GM23338 (cell line): ENCODE data around the gene SMIM15. TPM values are rescaled to one million over a fixed set of nuclear protein-coding genes. Genes with fewer than 3 reads are reported as not detected.

ENCODE experiments used
- ATAC-seq: fragments of 200-7000 bp; cut with Tn5 transposase; 3 replicates; pipeline ENCODE4 v1.9.1; 2020
- DNase-seq: peaks from one replicate; pipeline ENCODE4 v3.0.0-alpha.2; 2015; ENCODE audit warnings: low spot score
- H2AFZ ChIP-seq: fragments of 200-600 bp; sonication (generic); 2 replicates; pipeline ENCODE4 v1.8.0; 2016; ENCODE audit warnings: antibody characterized with exemption, mild to moderate bottlenecking, moderate library complexity
- H3F3A ChIP-seq: fragments of 200-600 bp; sonication (generic); replicated peaks from 2 replicates; pipeline ENCODE4 v1.8.0; 2017; ENCODE audit warnings: antibody characterized with exemption, mixed run types, low read depth
- H3K27ac ChIP-seq: fragments of 200-600 bp; sonication (generic); 2 replicates; pipeline ENCODE4 v1.6.1; 2016; ENCODE audit warnings: low read depth
- H3K27me3 ChIP-seq: fragments of 200-600 bp; sonication (generic); 2 replicates; pipeline ENCODE4 v1.8.0; 2016; ENCODE audit warnings: mild to moderate bottlenecking, mixed run types, moderate library complexity; ENCODE audit not compliant: insufficient read depth
- H3K36me3 ChIP-seq: fragments of 200-600 bp; sonication (generic); 2 replicates; pipeline ENCODE4 v1.8.0; 2016; ENCODE audit warnings: mild to moderate bottlenecking; ENCODE audit not compliant: insufficient read depth
- H3K4me1 ChIP-seq: fragments of 200-600 bp; sonication (generic); 2 replicates; pipeline ENCODE4 v1.8.0; 2016; ENCODE audit warnings: mild to moderate bottlenecking, moderate library complexity; ENCODE audit not compliant: insufficient read depth
- H3K4me2 ChIP-seq: fragments of 200-600 bp; sonication (generic); 2 replicates; pipeline ENCODE4 v1.7.1; 2017; ENCODE audit warnings: mixed run types
- H3K4me3 ChIP-seq: fragments of 200-600 bp; sonication (generic); 2 replicates; pipeline ENCODE4 v1.6.1; 2016; ENCODE audit warnings: mixed run types
- H3K79me2 ChIP-seq: fragments of 200-600 bp; sonication (generic); replicated peaks from 2 replicates; pipeline ENCODE4 v1.8.0; 2017; ENCODE audit warnings: mild to moderate bottlenecking; ENCODE audit not compliant: insufficient read depth
- H3K9me2 ChIP-seq: fragments of 200-600 bp; sonication (generic); 2 replicates; pipeline ENCODE4 v1.8.0; 2017; ENCODE audit not compliant: insufficient read depth
- H4K20me1 ChIP-seq: fragments of 200-600 bp; sonication (generic); replicated peaks from 2 replicates; pipeline ENCODE4 v1.8.0; 2017; ENCODE audit warnings: mild to moderate bottlenecking; ENCODE audit not compliant: insufficient read depth
- H3K27ac Mint-ChIP-seq: 2 replicates; pipeline ENCODE4 v1.8.0; 2020; ENCODE audit warnings: inconsistent platforms, mild to moderate bottlenecking, moderate library complexity, mixed read lengths
- H3K27me3 Mint-ChIP-seq: 3 replicates; pipeline ENCODE4 v1.8.0; 2022; ENCODE audit warnings: low read depth, mild to moderate bottlenecking, moderate library complexity, mixed read lengths, inconsistent platforms; ENCODE audit not compliant: insufficient read depth, poor library complexity
- H3K36me3 Mint-ChIP-seq: 3 replicates; pipeline ENCODE4 v1.8.0; 2021; ENCODE audit warnings: low read depth, mild to moderate bottlenecking, inconsistent platforms, moderate library complexity, mixed read lengths
- H3K4me1 Mint-ChIP-seq: 3 replicates; pipeline ENCODE4 v1.8.0; 2020; ENCODE audit warnings: mild to moderate bottlenecking, inconsistent platforms, mixed read lengths
- H3K4me3 Mint-ChIP-seq: 3 replicates; pipeline ENCODE4 v1.8.0; 2021; ENCODE audit warnings: moderate library complexity, mild to moderate bottlenecking, inconsistent platforms, mixed read lengths
- H3K9me3 Mint-ChIP-seq: 3 replicates; pipeline ENCODE4 v1.8.0; 2020; ENCODE audit warnings: moderate library complexity, mild to moderate bottlenecking, inconsistent platforms, mixed read lengths
- CTCF ChIP-seq, 2 experiments: fragments of 200-600 bp in 1 of 2; sonication (generic) in 1 of 2; conservative IDR thresholded peaks; 2 replicates each; pipeline versions ENCODE4 v1.5.1 to v1.6.1; 2016 to 2017; ENCODE audit warnings: antibody characterized with exemption in 2 of 2, low read depth in 2 of 2, mild to moderate bottlenecking in 2 of 2, moderate library complexity in 1 of 2
- JUNB ChIP-seq: IDR thresholded peaks from one replicate; pipeline ENCODE4 v1.6.1; 2016; ENCODE audit warnings: antibody characterized with exemption; ENCODE audit not compliant: unreplicated experiment
- NANOG ChIP-seq: IDR thresholded peaks from 2 replicates; pipeline ENCODE4 v1.6.1; 2016; ENCODE audit warnings: antibody characterized with exemption, borderline replicate concordance
- POLR2AphosphoS5 ChIP-seq: IDR thresholded peaks from 2 replicates; pipeline ENCODE4 v1.6.1; 2016; ENCODE audit warnings: antibody characterized with exemption, low read depth
- STAT1 ChIP-seq: IDR thresholded peaks from one replicate; pipeline ENCODE4 v1.6.1; 2016; ENCODE audit warnings: antibody characterized with exemption; ENCODE audit not compliant: unreplicated experiment
- ZNF114 ChIP-seq: fragments of 250-450 bp; sonication (Bioruptor Pico); IDR thresholded peaks from 2 replicates; pipeline ENCODE4 v1.5.0; 2020; ENCODE audit warnings: mild to moderate bottlenecking, moderate library complexity
- ZNF462 ChIP-seq: fragments of 250-450 bp; sonication (Bioruptor Pico); IDR thresholded peaks from 2 replicates; pipeline ENCODE4 v1.5.0; 2020; ENCODE audit warnings: mild to moderate bottlenecking, moderate library complexity
- polyA plus RNA-seq: library from polyadenylated mRNA; unstranded; fragments of >200 nt; fragmentation: Nextera tagmentation; extraction: Ambion mirVana; gene quantifications from 2 replicates; pipeline ENCODE4 v1.2.1, GENCODE V29; 2016
- total RNA-seq: library from RNA; depleted of rRNA; stranded (reverse); fragments of >200 nt; shearing (Covaris generic); gene quantifications from 2 replicates; pipeline ENCODE4 v1.2.3, GENCODE V29; 2014
- TF ChIP-seq, protein P1 (sequence below): IDR thresholded peaks from 2 replicates; pipeline ENCODE4 v1.6.1; 2016; ENCODE audit warnings: antibody characterized with exemption

SMIM15 gene
- total and polyA plus RNA-seq, 2 experiments from 2014 or later = 33.4 to 53.9 TPM

GRCh38 chr5:61142811-61143210 lies 19.5 kb downstream of the SMIM15 start:
- DNase-seq = no peak
- peaks cover 3% of the 10 kb centered on the region for H3K27me3 Mint-ChIP-seq
- no peak overlapping the region for H2AFZ ChIP-seq
- H3K4me1 ChIP-seq = no peaks in the 10 kb centered on the region; the same call in 1 of the 2 replicates
- H3K36me3 Mint-ChIP-seq = no peaks in the 10 kb centered on the region
- peaks cover 3% of the 10 kb centered on the region; the same call in 2 of the 3 replicates for H3K4me1 Mint-ChIP-seq
- ATAC-seq = no peak
- H3F3A ChIP-seq = no peaks in the 10 kb centered on the region
- H3K27ac Mint-ChIP-seq = no peak overlapping the region
- no peak overlapping the region for H3K4me2 ChIP-seq
- no peaks in the 10 kb centered on the region for H4K20me1 ChIP-seq
- TF ChIP-seq NANOG = no peak
- no peak for TF ChIP-seq CTCF (conservative IDR thresholded peaks at IDR 0.05; ENCODE audit: low read depth in 2 of 2)
- no peak for TF ChIP-seq ZNF462
- TF ChIP-seq POLR2AphosphoS5 = no peak
- no peak for TF ChIP-seq STAT1
- TF ChIP-seq, protein P1, sequence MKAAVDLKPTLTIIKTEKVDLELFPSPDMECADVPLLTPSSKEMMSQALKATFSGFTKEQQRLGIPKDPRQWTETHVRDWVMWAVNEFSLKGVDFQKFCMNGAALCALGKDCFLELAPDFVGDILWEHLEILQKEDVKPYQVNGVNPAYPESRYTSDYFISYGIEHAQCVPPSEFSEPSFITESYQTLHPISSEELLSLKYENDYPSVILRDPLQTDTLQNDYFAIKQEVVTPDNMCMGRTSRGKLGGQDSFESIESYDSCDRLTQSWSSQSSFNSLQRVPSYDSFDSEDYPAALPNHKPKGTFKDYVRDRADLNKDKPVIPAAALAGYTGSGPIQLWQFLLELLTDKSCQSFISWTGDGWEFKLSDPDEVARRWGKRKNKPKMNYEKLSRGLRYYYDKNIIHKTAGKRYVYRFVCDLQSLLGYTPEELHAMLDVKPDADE = no peak
- TF ChIP-seq ZNF114 (CRISPR knock-in tag) = no peak
- TF ChIP-seq JUNB = no peak
- no peaks in the 10 kb centered on the region for H3K27me3 ChIP-seq
- no peaks in the 10 kb centered on the region for H3K9me2 ChIP-seq
- no peaks in the 10 kb centered on the region for H3K9me3 Mint-ChIP-seq
- H3K79me2 ChIP-seq = no peaks in the 10 kb centered on the region
- H3K4me3 Mint-ChIP-seq = no peak overlapping the region
- H3K36me3 ChIP-seq = no peaks in the 10 kb centered on the region
- H3K4me3 ChIP-seq = no peak overlapping the region
- H3K27ac ChIP-seq = no peak overlapping the region
